IPS-15b (cell line): ENCODE measurements around the gene P4HA3.

ENCODE experiments used
- H3K27me3 ChIP-seq: one replicate; pipeline ENCODE4 v1.6.1; 2013; ENCODE audit warnings: low read length; ENCODE audit not compliant: control insufficient read depth, insufficient read depth
- H3K36me3 ChIP-seq: one replicate; pipeline ENCODE4 v1.6.1; 2013; ENCODE audit warnings: low read length; ENCODE audit not compliant: control insufficient read depth, insufficient read depth
- H3K4me1 ChIP-seq: one replicate; pipeline ENCODE4 v1.6.1; 2013; ENCODE audit warnings: mild to moderate bottlenecking, low read length; ENCODE audit not compliant: control insufficient read depth, insufficient read depth
- H3K4me3 ChIP-seq: one replicate; pipeline ENCODE4 v1.5.1; 2013; ENCODE audit warnings: low read depth, low read length
- H3K9ac ChIP-seq: one replicate; pipeline ENCODE4 v1.6.1; 2013; ENCODE audit warnings: low read depth, mild to moderate bottlenecking, low read length
- H3K9me3 ChIP-seq: one replicate; pipeline ENCODE4 v1.6.1; 2013; ENCODE audit warnings: mild to moderate bottlenecking, low read length; ENCODE audit not compliant: control insufficient read depth, insufficient read depth

P4HA3 gene

DNA sequence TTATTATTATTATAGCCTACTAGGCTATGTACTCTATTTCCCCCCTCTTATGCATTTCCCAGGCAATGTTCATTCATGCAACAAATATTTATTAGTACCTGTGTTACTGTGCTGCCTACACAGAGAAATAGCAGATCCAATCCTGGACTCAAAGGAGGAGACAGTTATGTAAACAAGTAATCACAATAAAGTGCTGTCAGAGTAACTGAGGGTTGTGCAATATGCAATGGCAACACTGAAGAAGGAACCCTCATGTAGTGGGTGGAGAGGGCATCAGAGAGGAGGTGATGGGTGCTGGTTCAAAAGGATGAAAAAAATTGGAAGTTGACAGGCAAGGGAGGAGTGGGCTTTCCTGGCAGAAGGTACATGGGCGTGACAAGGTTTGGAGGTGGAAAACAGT lies 886 bp upstream of the P4HA3 start:
- Histone ChIP-seq H3K27me3 (peaks cover 51% of the 10 kb centered on the region), H3K36me3 (no peaks in the 10 kb centered on the region), H3K9ac (no peak overlapping the region), H3K9me3 (no peaks in the 10 kb centered on the region), H3K4me3 (no peak overlapping the region), H3K4me1 (no peaks in the 10 kb centered on the region)

GRCh38 chr11:74310857-74311256 lies 583 bp downstream of the P4HA3 start:
- Histone ChIP-seq H3K27me3 (peaks cover 57% of the 10 kb centered on the region), H3K4me1 (no peaks in the 10 kb centered on the region), H3K9me3 (no peaks in the 10 kb centered on the region), H3K9ac (no peak overlapping the region), H3K36me3 (no peaks in the 10 kb centered on the region), H3K4me3 (peak overlapping the region; percentile 55)

DNA sequence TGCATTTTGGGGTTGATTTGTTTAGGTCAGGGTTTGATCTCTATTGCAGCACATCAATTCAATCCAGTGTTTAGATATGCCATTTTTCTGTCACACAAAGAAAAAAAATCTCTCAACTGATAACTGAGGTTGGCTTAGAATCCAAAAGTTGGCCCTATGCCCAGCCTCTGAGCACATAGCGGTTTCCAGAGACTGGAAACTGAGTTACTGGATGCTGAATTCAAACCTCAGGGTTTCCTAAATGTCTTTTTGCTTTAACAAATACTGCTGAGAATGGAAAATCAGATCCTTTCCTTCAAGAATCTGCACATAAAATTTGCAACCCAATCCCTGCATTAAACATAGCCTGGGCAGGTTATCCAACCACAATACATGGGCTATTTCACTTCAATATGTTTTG lies 4.0 kb downstream of the P4HA3 start:
- no peaks in the 10 kb centered on the region for H3K4me1 ChIP-seq
- no peak overlapping the region for H3K9ac ChIP-seq
- H3K27me3 ChIP-seq, result peaks cover 40% of the 10 kb centered on the region
- H3K9me3 ChIP-seq, result no peaks in the 10 kb centered on the region
- no peaks in the 10 kb centered on the region for H3K36me3 ChIP-seq
- H3K4me3 ChIP-seq, result no peak overlapping the region

DNA sequence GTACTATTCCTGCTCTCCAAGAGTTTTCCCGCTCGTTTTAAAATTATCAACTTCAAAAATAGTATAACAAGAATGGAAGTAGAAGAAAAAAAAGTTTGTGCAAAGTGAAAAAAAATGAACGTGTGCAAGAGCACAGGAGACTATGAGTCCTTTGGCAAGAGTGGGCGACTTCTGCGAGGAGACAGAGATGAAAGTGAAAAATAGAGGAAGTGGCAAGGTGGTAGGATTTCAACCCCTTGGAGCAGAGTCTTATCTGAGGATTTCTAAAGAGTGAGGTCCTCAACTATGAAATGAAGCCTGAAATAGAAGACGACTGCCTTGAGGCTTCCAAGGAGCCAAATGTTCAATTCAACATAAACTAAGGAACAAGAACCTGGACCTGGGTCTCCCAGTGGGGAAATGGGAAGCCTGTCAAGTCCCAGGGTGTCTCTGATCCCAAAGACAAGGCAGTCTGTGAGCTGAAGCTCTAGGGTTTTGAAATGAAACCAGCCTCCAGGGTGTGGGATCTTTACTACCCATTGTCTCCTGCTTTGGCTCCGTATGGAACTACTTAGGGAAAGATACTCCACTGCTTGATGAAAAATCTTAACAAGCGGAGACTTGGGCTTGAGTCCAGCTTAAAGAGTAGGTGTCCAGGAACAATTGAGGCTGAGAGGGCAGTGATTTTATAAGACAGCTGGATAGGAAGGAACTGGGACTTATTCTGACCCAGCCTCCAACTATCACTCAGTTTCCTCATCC lies 4.8 kb downstream of the P4HA3 start:
- Histone ChIP-seq H3K4me1 (no peaks in the 10 kb centered on the region), H3K9me3 (no peaks in the 10 kb centered on the region), H3K9ac (no peak overlapping the region), H3K4me3 (no peak overlapping the region), H3K36me3 (no peaks in the 10 kb centered on the region), H3K27me3 (peaks cover 32% of the 10 kb centered on the region)

GRCh38 chr11:74299015-74299414 lies 12.4 kb downstream of the P4HA3 start:
- H3K9ac ChIP-seq, result no peak overlapping the region
- no peaks in the 10 kb centered on the region for H3K9me3 ChIP-seq
- no peaks in the 10 kb centered on the region for H3K4me1 ChIP-seq
- H3K36me3 ChIP-seq, result no peaks in the 10 kb centered on the region
- H3K27me3 ChIP-seq, result no peaks in the 10 kb centered on the region
- no peak overlapping the region for H3K4me3 ChIP-seq

GRCh38 chr11:74297484-74297883 lies 14.0 kb downstream of the P4HA3 start:
- H3K9me3 ChIP-seq, result no peaks in the 10 kb centered on the region
- no peaks in the 10 kb centered on the region for H3K27me3 ChIP-seq
- H3K9ac ChIP-seq, result no peak overlapping the region
- no peak overlapping the region for H3K4me3 ChIP-seq
- no peaks in the 10 kb centered on the region for H3K36me3 ChIP-seq
- H3K4me1 ChIP-seq, result no peaks in the 10 kb centered on the region

- Histone ChIP-seq H3K4me3 (no peak overlapping the region), H3K9ac (no peak overlapping the region), H3K4me1 (no peaks in the 10 kb centered on the region), H3K27me3 (no peaks in the 10 kb centered on the region), H3K9me3 (no peaks in the 10 kb centered on the region), H3K36me3 (no peaks in the 10 kb centered on the region)
Observed at GRCh38 chr11:74288911-74289310, 22.5 kb downstream of the P4HA3 start.

- Histone ChIP-seq H3K36me3 (no peaks in the 10 kb centered on the region), H3K27me3 (no peaks in the 10 kb centered on the region), H3K9me3 (no peaks in the 10 kb centered on the region), H3K4me1 (no peaks in the 10 kb centered on the region), H3K4me3 (no peak overlapping the region), H3K9ac (no peak overlapping the region)
Observed at GRCh38 chr11:74288161-74288560, 23.3 kb downstream of the P4HA3 start.

DNA sequence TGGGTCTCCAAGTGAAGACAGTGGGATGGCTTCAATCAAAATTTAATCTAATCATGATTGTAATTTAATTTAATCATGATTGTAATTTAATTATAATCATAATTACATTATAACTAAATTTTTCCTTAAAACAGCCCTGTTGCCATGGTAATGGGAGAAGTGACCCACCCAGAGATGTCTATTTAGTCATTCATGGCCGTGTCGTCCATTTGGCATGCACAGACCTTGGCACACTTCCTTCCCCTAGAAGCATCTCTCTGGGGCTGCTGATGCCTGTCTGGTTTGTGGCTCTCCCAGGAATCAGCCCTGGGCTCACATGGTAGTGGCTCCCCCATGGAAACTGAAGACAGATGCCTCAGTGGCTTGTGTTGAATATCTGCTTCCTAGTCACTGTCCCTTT lies 27.0 kb downstream of the P4HA3 start:
- no peaks in the 10 kb centered on the region for H3K36me3 ChIP-seq
- H3K4me3 ChIP-seq, result no peak overlapping the region
- H3K9me3 ChIP-seq, result no peaks in the 10 kb centered on the region
- H3K27me3 ChIP-seq, result no peaks in the 10 kb centered on the region
- H3K9ac ChIP-seq, result no peak overlapping the region
- H3K4me1 ChIP-seq, result no peaks in the 10 kb centered on the region

- Histone ChIP-seq H3K9me3 (no peaks in the 10 kb centered on the region), H3K27me3 (no peaks in the 10 kb centered on the region), H3K4me3 (no peak overlapping the region), H3K36me3 (no peaks in the 10 kb centered on the region), H3K9ac (no peak overlapping the region), H3K4me1 (no peaks in the 10 kb centered on the region)
Observed at GRCh38 chr11:74283580-74284180, 27.8 kb downstream of the P4HA3 start.

DNA sequence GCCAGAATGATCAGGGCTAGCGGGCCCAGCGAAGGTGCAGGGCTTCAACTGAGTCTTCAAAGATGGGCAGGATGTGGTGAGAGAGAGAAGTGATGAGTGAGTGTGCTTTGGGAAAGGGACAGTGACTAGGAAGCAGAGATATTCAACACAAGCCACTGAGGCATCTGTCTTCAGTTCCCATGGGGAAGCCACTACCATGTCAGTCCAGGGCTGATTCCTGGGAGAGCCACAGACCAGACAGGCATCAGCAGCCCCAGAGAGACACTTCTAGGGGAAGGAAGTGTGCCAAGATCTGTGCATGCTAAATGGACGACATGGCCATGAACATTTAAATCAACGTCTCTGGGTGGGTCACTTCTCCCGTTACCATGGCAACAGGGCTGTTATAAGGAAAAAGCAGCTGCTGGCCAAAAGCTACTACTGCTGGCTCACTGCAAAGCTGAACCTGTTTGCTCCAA lies 28.5 kb downstream of the P4HA3 start:
- H3K4me1 ChIP-seq, result no peaks in the 10 kb centered on the region
- H3K27me3 ChIP-seq, result no peaks in the 10 kb centered on the region
- no peak overlapping the region for H3K9ac ChIP-seq
- H3K9me3 ChIP-seq, result no peaks in the 10 kb centered on the region
- H3K36me3 ChIP-seq, result no peaks in the 10 kb centered on the region
- no peak overlapping the region for H3K4me3 ChIP-seq

GRCh38 chr11:74282421-74282820 lies 29.0 kb downstream of the P4HA3 start:
- H3K27me3 ChIP-seq, result no peaks in the 10 kb centered on the region

More at GRCh38 chr11:74282421-74282820, 29.0 kb downstream of the P4HA3 start:
- H3K4me1 ChIP-seq, result no peaks in the 10 kb centered on the region
- H3K4me3 ChIP-seq, result no peak overlapping the region
- no peaks in the 10 kb centered on the region for H3K9me3 ChIP-seq
- no peaks in the 10 kb centered on the region for H3K36me3 ChIP-seq
- H3K9ac ChIP-seq, result no peak overlapping the region
